A549 (cell line): Measurements from ENCODE around the gene ADK. TPM values are rescaled to one million over a fixed set of nuclear protein-coding genes. Genes with fewer than 3 reads are reported as not detected.

Experiments
- ATAC-seq, 2 experiments: fragments of 200-7000 bp in 1 of 2; fragments of >200 bp in 1 of 2; cut with Nextera tagmentation in 1 of 2; cut with Tn5 transposase in 1 of 2; 3 replicates each; pipeline versions ENCODE4 v1.8.0 to v1.9.1; 2018 to 2020; ENCODE audit warnings: mild to moderate bottlenecking in 1 of 2, moderate library complexity in 1 of 2
- CTCF ChIA-PET: fragments of 300-600 bp; sonication (Branson Sonifier 250); formaldehyde crosslinking; extraction: SDS; loops from one replicate; lab custom pipeline; 2021; ENCODE audit warnings: antibody characterized with exemption, inconsistent platforms; lab: Yijun Ruan, JAX
- POLR2A ChIA-PET: fragments of 350-600 bp; formaldehyde crosslinking; extraction: SDS; loops from one replicate; lab custom pipeline; 2021; ENCODE audit warnings: antibody characterized with exemption, inconsistent platforms; lab: Yijun Ruan, JAX
- DNase-seq, 2 experiments: peaks; one replicate each; pipeline versions ENCODE4 v3.0.0 to v3.0.0-alpha.2; 2011 to 2016; ENCODE audit warnings: low read depth in 1 of 2, low spot score in 1 of 2
- FAIRE-seq: peaks from 2 replicates; lab custom pipeline; 2011; peaks lifted over from hg19 to GRCh38; lab: Jason Lieb, UNC
- H3K27ac ChIP-seq, 2 experiments: fragments of >200 bp; sonication (Bioruptor Twin); formaldehyde crosslinking; 3 replicates each; pipeline ENCODE4 v1.5.1; 2016 to 2017
- H3K4me1 ChIP-seq: fragments of >200 bp; sonication (Bioruptor Twin); formaldehyde crosslinking; 3 replicates; pipeline ENCODE4 v1.6.1; 2016
- H3K4me2 ChIP-seq: fragments of >200 bp; sonication (Bioruptor Twin); formaldehyde crosslinking; 3 replicates; pipeline ENCODE4 v1.6.1; 2016
- H3K4me3 ChIP-seq: fragments of >200 bp; sonication (Bioruptor Twin); formaldehyde crosslinking; 3 replicates; pipeline ENCODE4 v1.5.1; 2016
- H3K9me3 ChIP-seq: fragments of >200 bp; sonication (Bioruptor Twin); formaldehyde crosslinking; 3 replicates; pipeline ENCODE4 v1.6.1; 2016
- CBX2 ChIP-seq: fragments of 200-600 bp; sonication (generic); IDR thresholded peaks from 2 replicates; pipeline ENCODE4 v1.6.1; 2016; ENCODE audit warnings: low read depth, mild to moderate bottlenecking, borderline replicate concordance
- CBX8 ChIP-seq: fragments of 200-600 bp; sonication (generic); IDR thresholded peaks from 2 replicates; pipeline ENCODE4 v1.6.1; 2016
- CEBPB ChIP-seq, 2 experiments: fragments of >200 bp in 1 of 2; sonication (Bioruptor Twin) in 1 of 2; formaldehyde crosslinking in 1 of 2; IDR thresholded peaks; 2 replicates each; pipeline ENCODE4 v1.6.1; 2012 to 2016
- CHD2 ChIP-seq: fragments of 150-350 bp; IDR thresholded peaks from 2 replicates; pipeline ENCODE4 v1.6.1; 2014; ENCODE audit warnings: low read length; ENCODE audit not compliant: partially characterized antibody
- CHD4 ChIP-seq: fragments of 200-600 bp; sonication (generic); IDR thresholded peaks from 2 replicates; pipeline ENCODE4 v1.6.1; 2016; ENCODE audit warnings: antibody characterized with exemption, mild to moderate bottlenecking, borderline replicate concordance
- EP300 ChIP-seq, 2 experiments: fragments of >200 bp; sonication (Bioruptor Twin); formaldehyde crosslinking; IDR thresholded peaks; 2 replicates in 1 of 2; 3 replicates in 1 of 2; pipeline ENCODE4 v1.6.1; 2016 to 2017
- FOSL2 ChIP-seq, 2 experiments: fragments of 450-650 bp in 1 of 2; fragments of >200 bp in 1 of 2; sonication (Bioruptor Twin) in 1 of 2; formaldehyde crosslinking; IDR thresholded peaks; 2 replicates each; pipeline versions ENCODE4 v1.5.0 to v1.6.1; 2016 to 2020; ENCODE audit warnings: mild to moderate bottlenecking in 1 of 2, moderate library complexity in 1 of 2
- FOXS1 ChIP-seq: fragments of 250-450 bp; sonication (Bioruptor Pico); IDR thresholded peaks from 2 replicates; pipeline ENCODE4 v1.5.0; 2020; ENCODE audit warnings: mild to moderate bottlenecking, moderate library complexity
- HOXB13 ChIP-seq: fragments of 250-450 bp; sonication (Bioruptor Pico); IDR thresholded peaks from 2 replicates; pipeline ENCODE4 v1.5.0; 2020; ENCODE audit warnings: low read depth, mild to moderate bottlenecking, moderate library complexity
- HOXB5 ChIP-seq: fragments of 250-450 bp; sonication (Bioruptor Pico); IDR thresholded peaks from 2 replicates; pipeline ENCODE4 v1.5.0; 2020; ENCODE audit warnings: mild to moderate bottlenecking, moderate library complexity
- JUN ChIP-seq, 2 experiments: fragments of >200 bp; sonication (Bioruptor Twin); formaldehyde crosslinking; IDR thresholded peaks; 2 replicates in 1 of 2; 3 replicates in 1 of 2; pipeline ENCODE4 v1.6.1; 2016 to 2017
- KDM1A ChIP-seq: fragments of 200-600 bp; sonication (generic); IDR thresholded peaks from 2 replicates; pipeline ENCODE4 v1.6.1; 2016; ENCODE audit warnings: low read depth, mild to moderate bottlenecking
- MAZ ChIP-seq: fragments of 150-350 bp; IDR thresholded peaks from 2 replicates; pipeline ENCODE4 v1.6.1; 2014; ENCODE audit warnings: antibody characterized with exemption, low read depth, low read length, borderline replicate concordance
- NPAS2 ChIP-seq: fragments of 250-450 bp; sonication (Bioruptor Pico); IDR thresholded peaks from 2 replicates; pipeline ENCODE4 v1.8.0; 2022; ENCODE audit warnings: mild to moderate bottlenecking, moderate library complexity, borderline replicate concordance
- NR3C1 ChIP-seq: fragments of >200 bp; sonication (Bioruptor Twin); formaldehyde crosslinking; IDR thresholded peaks from 3 replicates; pipeline ENCODE4 v1.6.1; 2017
- PHF8 ChIP-seq: fragments of 200-600 bp; sonication (generic); IDR thresholded peaks from 2 replicates; pipeline ENCODE4 v1.6.1; 2016; ENCODE audit warnings: low read depth, mild to moderate bottlenecking, antibody characterized with exemption, moderate library complexity, borderline replicate concordance
- POLR2A ChIP-seq: IDR thresholded peaks from 2 replicates; pipeline ENCODE4 v1.6.1; 2012; ENCODE audit warnings: mild to moderate bottlenecking, low read length
- RCOR1 ChIP-seq: fragments of 150-350 bp; IDR thresholded peaks from 2 replicates; pipeline ENCODE4 v1.6.1; 2014; ENCODE audit warnings: antibody characterized with exemption, low read length, low read depth
- SREBF2 ChIP-seq: fragments of 450-650 bp; IDR thresholded peaks from 2 replicates; pipeline ENCODE4 v1.6.1; 2014; ENCODE audit warnings: mild to moderate bottlenecking, moderate library complexity
- TP53 ChIP-seq: fragments of 250-450 bp; sonication (Bioruptor Pico); IDR thresholded peaks from 2 replicates; pipeline ENCODE4 v1.5.0; 2021; ENCODE audit warnings: mild to moderate bottlenecking, moderate library complexity
- ZC3H11A ChIP-seq: fragments of 450-650 bp; IDR thresholded peaks from 2 replicates; pipeline ENCODE4 v1.6.1; 2014; ENCODE audit warnings: antibody characterized with exemption, mild to moderate bottlenecking
- ZSCAN20 ChIP-seq: fragments of 250-450 bp; sonication (Bioruptor Pico); IDR thresholded peaks from 2 replicates; pipeline ENCODE4 v1.8.0; 2022; ENCODE audit warnings: mild to moderate bottlenecking, moderate library complexity
- polyA plus RNA-seq, 4 experiments: library from polyadenylated mRNA; depleted of rRNA in 3 of 4; stranded (reverse); fragments of >200 nt; fragmentation: RNase III in 1 of 4; extraction: RNeasy Plus Mini Kit Qiagen cat#74134 plus additional on column Dnase treatment in 1 of 4; gene quantifications; 2 replicates in 3 of 4; 3 replicates in 1 of 4; pipeline ENCODE4 v1.2.3, GENCODE V29; 2011 to 2017
- TF ChIP-seq, protein P1 (sequence below): fragments of 200-600 bp; sonication (generic); IDR thresholded peaks from 2 replicates; pipeline ENCODE4 v1.6.1; 2016; ENCODE audit warnings: antibody characterized with exemption, mild to moderate bottlenecking, moderate library complexity
- TF ChIP-seq, protein P2 (sequence below): fragments of >200 bp; sonication (Bioruptor Twin); formaldehyde crosslinking; IDR thresholded peaks from 2 replicates; pipeline ENCODE4 v1.6.1; 2016
- TF ChIP-seq, protein P3 (sequence below): fragments of 450-650 bp; IDR thresholded peaks from 2 replicates; pipeline ENCODE4 v1.6.1; 2014; ENCODE audit warnings: antibody characterized with exemption
- TF ChIP-seq, protein P4 (sequence below): IDR thresholded peaks from 2 replicates; pipeline ENCODE4 v1.6.1; 2012

The ADK gene
- polyA plus RNA-seq, 2 of the 4 experiments (the other 2 are of a cell fraction), result 35.8 to 40.7 TPM

DNA sequence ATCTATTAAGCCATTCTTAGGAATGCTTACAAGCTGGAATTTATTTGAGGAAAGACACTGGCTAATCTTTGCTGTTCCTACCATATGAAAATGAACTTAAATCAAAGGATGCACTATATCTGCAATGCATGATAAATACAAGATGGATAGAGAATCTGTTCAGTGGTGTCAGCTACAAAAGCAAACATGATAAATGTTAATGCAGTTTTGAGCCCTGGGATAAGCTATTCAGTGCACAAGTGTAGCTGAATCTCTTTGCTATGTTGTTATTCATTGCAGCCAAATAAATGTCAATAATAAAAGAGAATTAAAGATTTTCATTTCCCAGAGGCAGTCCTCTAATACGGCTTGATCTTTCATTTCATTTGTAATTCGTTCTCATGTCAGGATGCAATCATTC lies 451.6 kb downstream of the ADK start (continued):
- TF ChIP-seq, protein P1, sequence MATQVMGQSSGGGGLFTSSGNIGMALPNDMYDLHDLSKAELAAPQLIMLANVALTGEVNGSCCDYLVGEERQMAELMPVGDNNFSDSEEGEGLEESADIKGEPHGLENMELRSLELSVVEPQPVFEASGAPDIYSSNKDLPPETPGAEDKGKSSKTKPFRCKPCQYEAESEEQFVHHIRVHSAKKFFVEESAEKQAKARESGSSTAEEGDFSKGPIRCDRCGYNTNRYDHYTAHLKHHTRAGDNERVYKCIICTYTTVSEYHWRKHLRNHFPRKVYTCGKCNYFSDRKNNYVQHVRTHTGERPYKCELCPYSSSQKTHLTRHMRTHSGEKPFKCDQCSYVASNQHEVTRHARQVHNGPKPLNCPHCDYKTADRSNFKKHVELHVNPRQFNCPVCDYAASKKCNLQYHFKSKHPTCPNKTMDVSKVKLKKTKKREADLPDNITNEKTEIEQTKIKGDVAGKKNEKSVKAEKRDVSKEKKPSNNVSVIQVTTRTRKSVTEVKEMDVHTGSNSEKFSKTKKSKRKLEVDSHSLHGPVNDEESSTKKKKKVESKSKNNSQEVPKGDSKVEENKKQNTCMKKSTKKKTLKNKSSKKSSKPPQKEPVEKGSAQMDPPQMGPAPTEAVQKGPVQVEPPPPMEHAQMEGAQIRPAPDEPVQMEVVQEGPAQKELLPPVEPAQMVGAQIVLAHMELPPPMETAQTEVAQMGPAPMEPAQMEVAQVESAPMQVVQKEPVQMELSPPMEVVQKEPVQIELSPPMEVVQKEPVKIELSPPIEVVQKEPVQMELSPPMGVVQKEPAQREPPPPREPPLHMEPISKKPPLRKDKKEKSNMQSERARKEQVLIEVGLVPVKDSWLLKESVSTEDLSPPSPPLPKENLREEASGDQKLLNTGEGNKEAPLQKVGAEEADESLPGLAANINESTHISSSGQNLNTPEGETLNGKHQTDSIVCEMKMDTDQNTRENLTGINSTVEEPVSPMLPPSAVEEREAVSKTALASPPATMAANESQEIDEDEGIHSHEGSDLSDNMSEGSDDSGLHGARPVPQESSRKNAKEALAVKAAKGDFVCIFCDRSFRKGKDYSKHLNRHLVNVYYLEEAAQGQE, result no peak
- TF ChIP-seq NR3C1 (no peak), KDM1A (no peak), CBX8 (no peak), FOSL2 (IDR thresholded peaks at IDR 0.05) (no peak), FOSL2 (CRISPR knock-in tag; IDR thresholded peaks at IDR 0.05) (no peak), EP300 (IDR thresholded peaks at IDR 0.05) (no peak), SREBF2 (no peak), RCOR1 (no peak)

GRCh38 chr10:74610299-74610698 lies 459.3 kb downstream of the ADK start:
- Histone ChIP-seq H3K27ac (no peak overlapping the region), H3K4me3 (no peak overlapping the region), H3K4me1 (no peaks in the 10 kb centered on the region)
- TF ChIP-seq MAZ (no peak), NPAS2 (CRISPR knock-in tag) (no peak), HOXB13 (CRISPR knock-in tag) (no peak), CBX2 (no peak), CHD2 (no peak)
- TF ChIP-seq, protein P2, sequence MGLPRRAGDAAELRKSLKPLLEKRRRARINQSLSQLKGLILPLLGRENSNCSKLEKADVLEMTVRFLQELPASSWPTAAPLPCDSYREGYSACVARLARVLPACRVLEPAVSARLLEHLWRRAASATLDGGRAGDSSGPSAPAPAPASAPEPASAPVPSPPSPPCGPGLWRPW, result no peak
- TF ChIP-seq, protein P3, sequence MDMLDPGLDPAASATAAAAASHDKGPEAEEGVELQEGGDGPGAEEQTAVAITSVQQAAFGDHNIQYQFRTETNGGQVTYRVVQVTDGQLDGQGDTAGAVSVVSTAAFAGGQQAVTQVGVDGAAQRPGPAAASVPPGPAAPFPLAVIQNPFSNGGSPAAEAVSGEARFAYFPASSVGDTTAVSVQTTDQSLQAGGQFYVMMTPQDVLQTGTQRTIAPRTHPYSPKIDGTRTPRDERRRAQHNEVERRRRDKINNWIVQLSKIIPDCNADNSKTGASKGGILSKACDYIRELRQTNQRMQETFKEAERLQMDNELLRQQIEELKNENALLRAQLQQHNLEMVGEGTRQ, result no peak
- TF ChIP-seq, all 56 proteins: peak for 0
- no peak for DNase-seq
- ChIA-PET CTCF (no interaction called here), POLR2A (no interaction called here)
- H3K4me2 ChIP-seq, result no peak overlapping the region
- no peaks in the 10 kb centered on the region for H3K9me3 ChIP-seq
- ATAC-seq, result no peak
- FAIRE-seq, result no peak

GRCh38 chr10:74612195-74612594 lies 461.2 kb downstream of the ADK start:
- FAIRE-seq (no peak), DNase-seq (no peak), ATAC-seq (no peak)
- POLR2A ChIA-PET, result no interaction called here
- no peak overlapping the region for H3K4me2 ChIP-seq
- no peak for TF ChIP-seq JUN (IDR thresholded peaks at IDR 0.05)
- TF ChIP-seq HOXB13 (CRISPR knock-in tag), result no peak
- no peak for TF ChIP-seq PHF8
- TF ChIP-seq TP53, result no peak
- no peak for TF ChIP-seq FOXS1 (CRISPR knock-in tag)
- TF ChIP-seq CEBPB (IDR thresholded peaks at IDR 0.05), result no peak
- no peak for TF ChIP-seq HOXB5 (CRISPR knock-in tag)
- TF ChIP-seq ZSCAN20 (CRISPR knock-in tag), result no peak
- TF ChIP-seq NPAS2 (CRISPR knock-in tag), result no peak
- TF ChIP-seq, protein P1, result no peak
- TF ChIP-seq, protein P4, sequence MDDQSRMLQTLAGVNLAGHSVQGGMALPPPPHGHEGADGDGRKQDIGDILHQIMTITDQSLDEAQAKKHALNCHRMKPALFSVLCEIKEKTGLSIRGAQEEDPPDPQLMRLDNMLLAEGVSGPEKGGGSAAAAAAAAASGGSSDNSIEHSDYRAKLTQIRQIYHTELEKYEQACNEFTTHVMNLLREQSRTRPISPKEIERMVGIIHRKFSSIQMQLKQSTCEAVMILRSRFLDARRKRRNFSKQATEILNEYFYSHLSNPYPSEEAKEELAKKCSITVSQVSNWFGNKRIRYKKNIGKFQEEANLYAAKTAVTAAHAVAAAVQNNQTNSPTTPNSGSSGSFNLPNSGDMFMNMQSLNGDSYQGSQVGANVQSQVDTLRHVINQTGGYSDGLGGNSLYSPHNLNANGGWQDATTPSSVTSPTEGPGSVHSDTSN, result no peak
- no peak for TF ChIP-seq ZC3H11A
- TF ChIP-seq POLR2A, result no peak
- no peak for TF ChIP-seq CHD4
- no peak overlapping the region for H3K4me3 ChIP-seq
- CTCF ChIA-PET, result no interaction called here
- H3K4me1 ChIP-seq, result no peaks in the 10 kb centered on the region
- H3K9me3 ChIP-seq, result no peaks in the 10 kb centered on the region
- no peak overlapping the region for H3K27ac ChIP-seq
